Motor neuron (in vitro differentiated cells): ENCODE measurements around the gene SECISBP2L. TPM values are rescaled to one million over a fixed set of nuclear protein-coding genes. Genes with fewer than 3 reads are reported as not detected.

Experiments
- total RNA-seq, 8 experiments: library from RNA; unstranded; fragments of 300-600 nt; gene quantifications; 2 replicates each; pipeline versions ENCODE4 v1.2.3 to v1.2.4, GENCODE V29; 2022

Gene SECISBP2L
- total RNA-seq, 8 experiments from 2014 or later = 27.1 to 58.8 (median 35.3) TPM

Other genes starting within 250 kb of the SECISBP2L start
- 10 to 100 TPM in 2 of 8 experiments, 1 to 10 TPM in 6; 1.4 to 30.2 (median 3.5) TPM for gene CEP152, start 235.4 kb downstream of the SECISBP2L start, total RNA-seq
- gene EID1, start 168.3 kb downstream of the SECISBP2L start, total RNA-seq = 100 to 1,000 TPM; 132 to 302 (median 181) TPM
- 10 to 100 TPM in 1 of 8 experiments, 1 to 10 TPM in 5, under 1 TPM in 1, not detected in 1; 0.70 to 11.3 (median 3.9) TPM for gene SHC4, start 82.5 kb downstream of the SECISBP2L start, total RNA-seq
- 100 to 1,000 TPM in 4 of 8 experiments, 10 to 100 TPM in 4; 55.0 to 128 (median 86.1) TPM for gene COPS2, start 109.2 kb upstream of the SECISBP2L start, total RNA-seq
- gene GALK2, start 123.8 kb upstream of the SECISBP2L start, total RNA-seq = 10 to 100 TPM; 16.5 to 36.3 (median 25.8) TPM